Keratinocyte (primary cell): ENCODE measurements around the gene SND1. TPM values are rescaled to one million over a fixed set of nuclear protein-coding genes. Genes with fewer than 3 reads are reported as not detected.

Experiments used
- DNase-seq: peaks from one replicate; pipeline ENCODE4 v3.0.0-alpha.2; 2011; ENCODE audit warnings: low read depth, missing footprints, low spot score
- FAIRE-seq: peaks from 2 replicates; lab custom pipeline; 2011; peaks lifted over from hg19 to GRCh38; lab: Jason Lieb, UNC
- H2AFZ ChIP-seq: 2 replicates; pipeline ENCODE4 v1.6.0; 2012; ENCODE audit warnings: low read length, control low read depth, inconsistent platforms; ENCODE audit not compliant: control insufficient read depth
- H3K27ac ChIP-seq: 2 replicates; pipeline ENCODE4 v1.5.1; 2011; ENCODE audit warnings: low read length; ENCODE audit not compliant: control insufficient read depth, insufficient read depth
- H3K27me3 ChIP-seq: 3 replicates; pipeline ENCODE4 v1.6.0; 2011; ENCODE audit warnings: low read length; ENCODE audit not compliant: control insufficient read depth, insufficient read depth; ENCODE audit errors: extremely low read depth
- H3K36me3 ChIP-seq, 2 experiments: 2 replicates in 1 of 2; 3 replicates in 1 of 2; pipeline ENCODE4 v1.5.1; 2011; ENCODE audit warnings: low read length in 2 of 2, mild to moderate bottlenecking in 1 of 2; ENCODE audit not compliant: control insufficient read depth in 2 of 2, insufficient read depth in 2 of 2; ENCODE audit errors: extremely low read depth in 1 of 2
- H3K4me1 ChIP-seq: 3 replicates; pipeline ENCODE4 v1.5.1; 2011; ENCODE audit warnings: low read length; ENCODE audit not compliant: control insufficient read depth, insufficient read depth; ENCODE audit errors: extremely low read depth
- H3K4me2 ChIP-seq: 3 replicates; pipeline ENCODE4 v1.6.0; 2011; ENCODE audit warnings: low read depth, low read length; ENCODE audit not compliant: control insufficient read depth, insufficient read depth; ENCODE audit errors: extremely low read depth
- H3K4me3 ChIP-seq, 3 experiments: fragments of 200-600 bp in 1 of 3; sonication (generic) in 1 of 3; 2 replicates in 2 of 3; 3 replicates in 1 of 3; pipeline ENCODE4 v1.5.1; 2011 to 2016; ENCODE audit warnings: low read length in 3 of 3, mild to moderate bottlenecking in 3 of 3, control low read depth in 2 of 3, inconsistent platforms in 1 of 3, low read depth in 1 of 3, mixed read lengths in 1 of 3, mixed run types in 1 of 3, moderate library complexity in 1 of 3; ENCODE audit not compliant: control insufficient read depth in 2 of 3, insufficient read depth in 2 of 3; ENCODE audit errors: extremely low read depth in 1 of 3
- H3K79me2 ChIP-seq: 2 replicates; pipeline ENCODE4 v1.6.0; 2012; ENCODE audit warnings: low read length; ENCODE audit not compliant: control insufficient read depth, insufficient read depth
- H3K9ac ChIP-seq: 3 replicates; pipeline ENCODE4 v1.6.0; 2011; ENCODE audit warnings: low read length; ENCODE audit not compliant: control insufficient read depth, insufficient read depth; ENCODE audit errors: extremely low read depth
- H3K9me1 ChIP-seq: 3 replicates; pipeline ENCODE4 v1.6.0; 2011; ENCODE audit warnings: low read length; ENCODE audit not compliant: control insufficient read depth, insufficient read depth; ENCODE audit errors: extremely low read depth
- H3K9me3 ChIP-seq: 2 replicates; pipeline ENCODE4 v1.5.1; 2012; ENCODE audit warnings: low read depth, low read length; ENCODE audit not compliant: control insufficient read depth
- H4K20me1 ChIP-seq: 3 replicates; pipeline ENCODE4 v1.6.0; 2011; ENCODE audit warnings: low read length; ENCODE audit not compliant: control insufficient read depth, insufficient read depth; ENCODE audit errors: extremely low read depth
- CTCF ChIP-seq, 3 experiments: IDR thresholded peaks in 1 of 3; conservative IDR thresholded peaks in 1 of 3; optimal IDR thresholded peaks in 1 of 3; 2 replicates in 2 of 3; 3 replicates in 1 of 3; pipeline versions ENCODE3 to v1.5.1; 2011; ENCODE audit warnings: low read length in 3 of 3, mild to moderate bottlenecking in 3 of 3, moderate library complexity in 2 of 3, control low read depth in 1 of 3, inconsistent platforms in 1 of 3; ENCODE audit not compliant: insufficient read depth in 2 of 3; ENCODE audit errors: extremely low read depth in 1 of 3
- EZH2 ChIP-seq: IDR thresholded peaks from one replicate; pipeline ENCODE4 v1.6.1; 2012; ENCODE audit warnings: inconsistent platforms, mild to moderate bottlenecking, low read length, moderate library complexity
- dilution Hi-C: fragments of 300-500 bp; cut with MboI; formaldehyde crosslinking; loops from one replicate; pipeline ENCODE4 v1.7.0; 2020; ENCODE audit warnings: low sequenced_read_pairs; ENCODE audit not compliant: extremely low pct_ligation_motif_present
- polyA plus RNA-seq, 5 experiments: library from polyadenylated mRNA; depleted of rRNA in 3 of 5; stranded (reverse) in 3 of 5; stranded (forward) in 1 of 5; unstranded in 1 of 5; fragments of >200 nt; gene quantifications; 1 replicate in 1 of 5; 2 replicates in 3 of 5; 3 replicates in 1 of 5; pipeline versions ENCODE4 v1.2.1 to v1.2.3, GENCODE V29; 2011 to 2012; ENCODE audit warnings: missing spikeins in 2 of 5, low read depth in 1 of 5, low replicate concordance in 1 of 5

SND1 gene
- polyA plus RNA-seq, 1 donor (not counting 4 experiments of a cell fraction or from before 2014, with no cell fraction given) = 140 TPM

GRCh38 chr7:127821146-127821545, 169.2 kb downstream of the SND1 start:
- no peak overlapping the region for H3K4me2 ChIP-seq
- no peaks in the 10 kb centered on the region for H3K9me1 ChIP-seq
- H3K9ac ChIP-seq = no peak overlapping the region
- TF ChIP-seq CTCF (optimal IDR thresholded peaks at IDR 0.05 in 1 of 3, IDR thresholded peaks at IDR 0.05 in 1 of 3, conservative IDR thresholded peaks at IDR 0.05 in 1 of 3; ENCODE audit: extremely low read depth in 1 of 3, insufficient read depth in 2 of 3, low read length in 3 of 3) (no peak), EZH2 (no peak)
- dilution Hi-C loops = no loop called here
- no peak overlapping the region for H3K27ac ChIP-seq
- DNase-seq (no peak), FAIRE-seq (no peak)
- peaks cover 58% of the 10 kb centered on the region for H3K79me2 ChIP-seq
- peaks cover 20% of the 10 kb centered on the region for H3K4me1 ChIP-seq
- H3K27me3 ChIP-seq = no peaks in the 10 kb centered on the region
- H3K9me3 ChIP-seq = no peaks in the 10 kb centered on the region
- H3K36me3 ChIP-seq = no peaks in the 10 kb centered on the region
- no peaks in the 10 kb centered on the region for H4K20me1 ChIP-seq
- H2AFZ ChIP-seq = no peak overlapping the region
- no peak overlapping the region for H3K4me3 ChIP-seq

DNA sequence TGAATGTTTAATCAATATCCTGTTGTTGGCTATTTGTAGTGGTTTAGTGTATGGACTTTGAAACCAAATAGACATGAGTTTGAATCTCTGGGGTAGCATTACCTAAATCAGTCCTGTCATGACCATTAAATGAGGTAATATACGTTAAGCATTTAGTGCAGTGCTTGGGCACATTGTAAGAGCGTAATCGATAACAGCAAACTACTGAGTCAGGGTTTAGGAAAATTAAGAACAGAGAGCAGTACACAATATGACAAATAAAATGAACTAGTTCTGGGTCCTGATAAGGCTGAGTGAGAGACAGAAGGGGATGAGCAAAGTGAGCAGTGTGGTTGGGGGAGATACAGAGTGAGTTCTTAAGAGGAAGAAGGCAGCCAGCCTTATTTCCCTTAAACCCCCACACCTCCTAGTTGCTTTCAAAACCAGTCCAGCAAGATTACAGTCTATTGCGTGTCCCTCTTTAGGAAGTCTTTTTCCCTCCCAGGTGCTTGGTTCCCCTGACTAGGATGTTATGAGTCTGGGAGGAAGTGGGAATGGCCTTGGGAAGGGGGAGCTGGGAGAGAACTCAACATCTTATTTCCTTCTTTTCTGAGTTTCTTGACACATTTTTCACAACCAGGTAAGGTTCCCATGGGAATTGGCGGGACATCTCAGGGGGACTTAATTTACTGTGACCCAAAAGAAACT, 171.0 kb downstream of the SND1 start:
- no peak overlapping the region for H2AFZ ChIP-seq
- FAIRE-seq = peak; percentile 85
- peak overlapping the region; percentile 55 for H3K27ac ChIP-seq
- no peaks in the 10 kb centered on the region for H3K27me3 ChIP-seq
- H3K9me3 ChIP-seq = no peaks in the 10 kb centered on the region
- H3K9me1 ChIP-seq = no peaks in the 10 kb centered on the region
- TF ChIP-seq CTCF (optimal IDR thresholded peaks at IDR 0.05 in 1 of 3, IDR thresholded peaks at IDR 0.05 in 1 of 3, conservative IDR thresholded peaks at IDR 0.05 in 1 of 3; ENCODE audit: extremely low read depth in 1 of 3, insufficient read depth in 2 of 3, low read length in 3 of 3) (no peak), EZH2 (no peak)
- DNase-seq = no peak
- H4K20me1 ChIP-seq = no peaks in the 10 kb centered on the region
- no peak overlapping the region for H3K4me3 ChIP-seq
- no peaks in the 10 kb centered on the region for H3K36me3 ChIP-seq
- peak overlapping the region; percentile 40 for H3K4me2 ChIP-seq
- H3K4me1 ChIP-seq = peaks cover 20% of the 10 kb centered on the region
- no peak overlapping the region for H3K9ac ChIP-seq
- H3K79me2 ChIP-seq = peaks cover 48% of the 10 kb centered on the region
- dilution Hi-C loops = no loop called here
